A673 (cell line): ENCODE data around the gene PARP3. TPM values are rescaled to one million over a fixed set of nuclear protein-coding genes. Genes with fewer than 3 reads are reported as not detected.

Experiments
- BruUV-seq: library from RNA; stranded (reverse); fragments of 400-500 nt; replicated peaks from 2 replicates; lab custom pipeline; 2021; lab: Mats Ljungman, UMichigan
- CTCF ChIA-PET: fragments of 300-600 bp; sonication (Branson Sonifier 250); formaldehyde crosslinking; loops from one replicate; lab custom pipeline; 2022; ENCODE audit warnings: antibody characterized with exemption; lab: Charles Lee
- POLR2A ChIA-PET: fragments of 300-600 bp; sonication (Branson Sonifier 250); formaldehyde crosslinking; loops from one replicate; lab custom pipeline; 2022; ENCODE audit warnings: antibody characterized with exemption; ENCODE audit not compliant: low non-redundant PET; lab: Charles Lee
- DNase-seq: peaks from one replicate; pipeline ENCODE4 v3.0.0-alpha.2; 2015; ENCODE audit warnings: low spot score
- H3K27ac ChIP-seq: fragments of 200-600 bp; sonication (generic); 2 replicates; pipeline ENCODE4 v1.5.1; 2016; ENCODE audit warnings: mixed run types, low read depth, mild to moderate bottlenecking, mixed read lengths, antibody characterized with exemption, low read length; ENCODE audit not compliant: poor library complexity, severe bottlenecking
- H3K27me3 ChIP-seq: fragments of 200-600 bp; sonication (generic); replicated peaks from 2 replicates; pipeline ENCODE4 v1.6.1; 2017; ENCODE audit warnings: mixed run types, low read depth, mild to moderate bottlenecking, mixed read lengths, antibody characterized with exemption, low read length; ENCODE audit not compliant: insufficient read depth, poor library complexity
- H3K36me3 ChIP-seq: fragments of 200-600 bp; sonication (generic); 2 replicates; pipeline ENCODE4 v1.6.1; 2016; ENCODE audit warnings: mixed run types, mild to moderate bottlenecking, mixed read lengths, antibody characterized with exemption, low read length; ENCODE audit not compliant: insufficient read depth, poor library complexity, severe bottlenecking
- H3K4me1 ChIP-seq: fragments of 200-600 bp; sonication (generic); 2 replicates; pipeline ENCODE4 v1.6.1; 2017; ENCODE audit warnings: mixed run types, mild to moderate bottlenecking, mixed read lengths, antibody characterized with exemption, low read length; ENCODE audit not compliant: insufficient read depth, poor library complexity, severe bottlenecking
- H3K4me3 ChIP-seq: fragments of 200-600 bp; sonication (generic); 2 replicates; pipeline ENCODE4 v1.5.1; 2016; ENCODE audit warnings: low read depth, mixed run types, mild to moderate bottlenecking, mixed read lengths, low read length; ENCODE audit not compliant: poor library complexity, severe bottlenecking
- H3K9me3 ChIP-seq: fragments of 200-600 bp; sonication (generic); 2 replicates; pipeline ENCODE4 v1.6.1; 2016; ENCODE audit warnings: mixed run types, low read depth, mild to moderate bottlenecking, mixed read lengths, antibody characterized with exemption, low read length; ENCODE audit not compliant: poor library complexity, severe bottlenecking
- CTCF ChIP-seq: fragments of 300-800, 200-600 bp; sonication (generic); conservative IDR thresholded peaks from 2 replicates; pipeline ENCODE4 v1.5.1; 2017; ENCODE audit warnings: low read depth, mild to moderate bottlenecking, antibody characterized with exemption, low read length, moderate library complexity, mixed read lengths
- EZH2 ChIP-seq: fragments of 200-600 bp; sonication (generic); IDR thresholded peaks from 2 replicates; pipeline ENCODE4 v1.6.1; 2017; ENCODE audit warnings: borderline replicate concordance, low read depth, mild to moderate bottlenecking, mixed read lengths, antibody characterized with exemption, low read length; ENCODE audit not compliant: poor library complexity, severe bottlenecking
- intact Hi-C: fragments of 100-400 bp; cut with micrococcal nuclease; formaldehyde crosslinking; loops from one replicate; pipeline ENCODE4 v1.10.0; 2022; ENCODE audit not compliant: unreplicated experiment
- total RNA-seq: library from RNA; stranded (reverse); gene quantifications from 2 replicates; pipeline ENCODE4 v1.2.3, GENCODE V29; 2021

The PARP3 gene
- total RNA-seq, 1 experiment from 2014 or later: 3.4 TPM

DNA sequence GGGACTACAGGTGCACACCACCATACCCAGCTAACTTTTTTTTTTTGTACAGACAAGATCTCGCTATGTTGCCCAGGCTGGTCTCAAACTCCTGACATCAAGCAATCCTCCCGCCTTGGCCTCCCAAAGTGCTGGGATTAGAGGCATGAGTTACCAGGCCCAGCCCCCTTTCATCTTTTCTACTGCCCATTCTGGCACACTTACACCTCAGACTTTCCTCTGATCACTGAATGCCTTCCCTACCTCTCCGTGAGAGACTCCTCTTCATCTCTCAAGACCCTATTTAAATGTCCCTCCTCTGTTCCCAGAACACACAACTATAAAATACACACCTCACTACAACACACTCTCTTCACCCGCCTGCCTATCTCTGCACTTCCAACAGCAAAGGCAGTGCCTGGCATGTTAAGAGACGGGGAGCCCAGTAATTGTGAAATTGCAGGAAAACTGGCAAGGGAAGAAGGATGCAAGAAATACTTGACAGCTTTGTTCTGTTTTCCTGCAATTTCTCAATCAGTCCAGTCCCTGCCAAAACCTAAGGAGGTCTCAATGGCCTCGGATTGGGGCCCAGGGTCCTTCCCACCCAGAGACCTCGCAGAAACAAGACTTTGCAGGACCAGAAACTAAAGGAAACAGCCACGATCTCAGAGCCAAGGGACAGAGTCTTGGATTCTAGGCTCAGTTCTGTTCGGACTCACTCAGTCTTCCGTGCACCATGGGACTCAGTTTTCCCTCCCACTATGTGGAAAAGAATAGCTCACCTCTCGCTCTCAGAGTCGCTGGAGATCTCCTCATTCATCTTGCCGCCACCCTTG, 1.3 kb upstream of the PARP3 start:
- ChIA-PET CTCF (interaction anchor here (0.5 to 0.8 kb wide), 3 partner anchors 8 to 52 kb away, joined by 3 read pairs; no protein-coding TSS in a partner anchor), POLR2A (no interaction called here)
- intact Hi-C loops: no loop called here
- no peak for TF ChIP-seq EZH2
- TF ChIP-seq CTCF: no peak
- H3K4me1 ChIP-seq: peaks cover 6% of the 10 kb centered on the region
- BruUV-seq: TSS peak; percentile 83
- H3K4me3 ChIP-seq: peak overlapping the region; percentile 70
- H3K9me3 ChIP-seq: no peaks in the 10 kb centered on the region
- no peaks in the 10 kb centered on the region for H3K27me3 ChIP-seq
- no peaks in the 10 kb centered on the region for H3K36me3 ChIP-seq
- DNase-seq: no peak
- peak overlapping the region; percentile 59 for H3K27ac ChIP-seq

- DNase-seq: no peak
- Histone ChIP-seq H3K27me3 (no peaks in the 10 kb centered on the region), H3K36me3 (no peaks in the 10 kb centered on the region), H3K4me1 (peaks cover 6% of the 10 kb centered on the region), H3K4me3 (peak overlapping the region; percentile 70), H3K9me3 (no peaks in the 10 kb centered on the region), H3K27ac (peak overlapping the region; percentile 59)
- BruUV-seq: no TSS peak
- TF ChIP-seq CTCF (no peak), EZH2 (no peak)
- CTCF ChIA-PET: interaction anchor here (0.5 to 0.8 kb wide), 4 partner anchors 9 to 110 kb away, joined by 3 to 4 read pairs (median 3); no protein-coding TSS in a partner anchor
- intact Hi-C loops: no loop called here
- POLR2A ChIA-PET: no interaction called here
These were observed 733 bp upstream of the PARP3 start for GRCh38 chr3:51941463-51941797.

GRCh38 chr3:51942603-51943450, 664 bp downstream of the PARP3 start:
- DNase-seq: no peak
- BruUV-seq: no TSS peak
- H3K27me3 ChIP-seq: no peaks in the 10 kb centered on the region
- intact Hi-C loops: loop anchor here (2.0 kb wide), 1 partner anchor 32 kb away; the partner anchor contains the start of genes ABHD14A and ABHD14B
- peaks cover 6% of the 10 kb centered on the region for H3K4me1 ChIP-seq
- H3K27ac ChIP-seq: peak overlapping the region; percentile 74
- peak overlapping the region; percentile 70 for H3K4me3 ChIP-seq
- H3K9me3 ChIP-seq: no peaks in the 10 kb centered on the region
- TF ChIP-seq EZH2 (no peak), CTCF (no peak)
- H3K36me3 ChIP-seq: no peaks in the 10 kb centered on the region
- POLR2A ChIA-PET: no interaction called here
- CTCF ChIA-PET: no interaction called here
